Prostate gland (tissue), 2 donors: Measurements from ENCODE around the gene HMG20B.

Experiments
- CTCF ChIP-seq, 4 experiments: fragments of 200-600 bp in 2 of 4; fragments of 450-650 bp in 2 of 4; sonication (generic) in 2 of 4; IDR thresholded peaks; 1 replicate in 3 of 4; 2 replicates in 1 of 4; pipeline ENCODE4 v1.5.1; 2016 to 2019; ENCODE audit warnings: antibody characterized with exemption in 4 of 4, mild to moderate bottlenecking in 2 of 4, moderate library complexity in 2 of 4
- POLR2A ChIP-seq: fragments of 450-650 bp; IDR thresholded peaks from one replicate; pipeline ENCODE4 v1.6.1; 2016; ENCODE audit warnings: antibody characterized with exemption, mild to moderate bottlenecking
- POLR2AphosphoS5 ChIP-seq: sonication (generic); formaldehyde crosslinking; IDR thresholded peaks from one replicate; pipeline ENCODE4 v1.6.1; 2017; ENCODE audit warnings: antibody characterized with exemption

GRCh38 chr19:3533033-3533432 lies 39.7 kb upstream of the HMG20B start:
- TF ChIP-seq POLR2A = no peak
- TF ChIP-seq CTCF (IDR thresholded peaks at IDR 0.05) = no peak
- no peak for TF ChIP-seq POLR2AphosphoS5
